Naive B cell (primary cell): ENCODE measurements around the gene EXOC4. TPM values are rescaled to one million over a fixed set of nuclear protein-coding genes. Genes with fewer than 3 reads are reported as not detected.
"Not testable (repeated sequence)": the region's sequence is repeated elsewhere in the genome, so short reads cannot be mapped to it uniquely, and the experiment has no call there.

Source experiments
- ATAC-seq, 2 donors: fragments of 150-1000 bp; cut with Tn5 transposase; 2 replicates each; pipeline ENCODE4 v1.10.0; 2021; ENCODE audit warnings: low read depth in 2 of 2, mild to moderate bottlenecking in 2 of 2, moderate library complexity in 2 of 2
- DNase-seq: peaks from one replicate; pipeline ENCODE4 v3.0.0; 2022
- H3K27ac Mint-ChIP-seq, 6 donors: one replicate each; pipeline ENCODE4 v1.8.0; 2020 to 2022; ENCODE audit warnings: mild to moderate bottlenecking in 6 of 6, mixed read lengths in 6 of 6, moderate library complexity in 5 of 6, inconsistent platforms in 2 of 6
- H3K27me3 Mint-ChIP-seq, 3 donors: one replicate each; pipeline ENCODE4 v1.8.0; 2021 to 2022; ENCODE audit warnings: mixed read lengths in 3 of 3, mild to moderate bottlenecking in 1 of 3
- H3K36me3 Mint-ChIP-seq, 2 donors: one replicate each; pipeline ENCODE4 v1.8.0; 2020 to 2022; ENCODE audit warnings: mixed read lengths in 2 of 2, inconsistent platforms in 1 of 2, mild to moderate bottlenecking in 1 of 2
- H3K4me1 Mint-ChIP-seq, 3 donors: one replicate each; pipeline ENCODE4 v1.8.0; 2020 to 2022; ENCODE audit warnings: mixed read lengths in 3 of 3, inconsistent platforms in 1 of 3, mild to moderate bottlenecking in 1 of 3, moderate library complexity in 1 of 3
- H3K4me3 Mint-ChIP-seq, 8 donors: one replicate each; pipeline ENCODE4 v1.8.0; 2020 to 2022; ENCODE audit warnings: mild to moderate bottlenecking in 8 of 8, mixed read lengths in 8 of 8, moderate library complexity in 8 of 8, inconsistent platforms in 2 of 8
- H3K9me3 Mint-ChIP-seq, 7 donors: one replicate each; pipeline ENCODE4 v1.8.0; 2020 to 2022; ENCODE audit warnings: mixed read lengths in 7 of 7, mild to moderate bottlenecking in 5 of 7, inconsistent platforms in 2 of 7, moderate library complexity in 1 of 7
- polyA plus RNA-seq, 6 donors: library from polyadenylated mRNA; unstranded; fragments of 300-500 nt; fragmentation: Illumina TruSeq; gene quantifications; one replicate each; pipeline ENCODE4 v1.2.3, GENCODE V29; 2021; ENCODE audit warnings: low read depth in 6 of 6

The EXOC4 gene
- polyA plus RNA-seq, 6 donors from 2014 or later, result 39.9 to 59.7 (median 47.2) TPM

DNA sequence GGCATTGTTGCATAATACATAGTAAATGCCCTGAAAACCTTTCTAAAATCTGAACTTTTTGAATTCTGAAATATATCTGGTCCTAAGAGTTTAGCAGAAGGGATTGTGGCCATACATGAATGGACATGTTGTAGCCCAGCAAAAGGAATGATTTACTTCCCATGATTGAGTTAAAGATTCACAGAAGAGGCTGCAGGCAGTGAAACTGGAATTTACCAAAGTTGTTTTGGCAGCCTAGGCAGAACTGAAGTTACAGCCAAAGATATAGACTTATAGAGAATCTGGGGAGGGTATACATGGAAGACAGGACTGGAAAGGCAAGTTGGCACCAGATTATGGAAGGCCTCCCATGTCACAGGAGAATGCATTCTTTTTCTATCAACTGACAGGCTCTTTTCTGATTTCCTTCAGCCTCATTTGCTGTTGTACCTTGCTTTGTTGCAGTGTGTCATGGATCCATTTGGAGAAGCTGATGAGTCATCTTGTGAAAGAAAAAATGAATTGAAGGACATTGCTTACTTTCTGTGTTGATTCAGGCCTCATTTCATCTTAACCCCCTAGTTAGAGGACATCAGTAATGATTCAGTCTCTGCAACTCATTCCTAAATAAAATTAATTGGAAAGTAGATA, 518.1 kb downstream of the EXOC4 start:
- H3K36me3 Mint-ChIP-seq, result peaks cover 9 to 20% of the 10 kb centered on the region in 2 donors
- no peaks in the 10 kb centered on the region for H3K9me3 Mint-ChIP-seq
- no peak for DNase-seq
- H3K4me1 Mint-ChIP-seq, result no peaks in the 10 kb centered on the region
- H3K27me3 Mint-ChIP-seq, result no peaks in the 10 kb centered on the region
- ATAC-seq, result no peak
- no peak overlapping the region for H3K27ac Mint-ChIP-seq
- no peak overlapping the region for H3K4me3 Mint-ChIP-seq

DNA sequence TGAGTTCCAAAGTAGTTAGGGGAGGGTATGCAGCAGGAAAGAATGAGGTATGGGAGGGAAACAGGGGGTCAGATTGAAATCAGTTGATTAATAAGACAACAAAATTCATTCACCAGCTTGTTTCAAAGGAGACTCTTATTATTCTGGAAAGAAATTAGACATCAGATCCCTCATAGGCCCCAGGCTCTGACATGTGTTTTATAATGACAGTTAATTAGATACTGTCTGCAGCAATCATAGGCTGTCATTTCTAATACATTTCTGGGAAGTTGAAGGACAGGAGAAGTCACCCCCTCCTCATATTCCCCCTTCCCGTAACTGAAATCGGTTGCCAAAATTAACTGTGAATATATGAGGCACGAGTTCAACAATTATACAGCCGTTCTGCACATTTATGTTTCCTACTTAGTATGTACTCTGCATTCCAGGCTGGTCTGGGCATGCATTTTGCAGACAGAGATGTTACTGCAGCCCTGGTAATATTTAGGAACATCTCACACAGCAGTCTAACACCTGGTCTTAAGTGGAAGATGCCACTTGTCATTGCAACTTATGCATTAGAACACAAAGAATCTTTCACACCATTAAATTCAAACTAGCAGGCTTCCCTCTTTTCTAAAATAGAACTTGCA, 519.0 kb downstream of the EXOC4 start:
- Mint-ChIP-seq H3K27me3 (no peaks in the 10 kb centered on the region), H3K36me3 (peaks cover 7 to 24% of the 10 kb centered on the region in 2 donors), H3K27ac (no peak overlapping the region), H3K4me3 (no peak overlapping the region), H3K9me3 (no peaks in the 10 kb centered on the region), H3K4me1 (no peaks in the 10 kb centered on the region)
- ATAC-seq (no peak), DNase-seq (no peak)

DNA sequence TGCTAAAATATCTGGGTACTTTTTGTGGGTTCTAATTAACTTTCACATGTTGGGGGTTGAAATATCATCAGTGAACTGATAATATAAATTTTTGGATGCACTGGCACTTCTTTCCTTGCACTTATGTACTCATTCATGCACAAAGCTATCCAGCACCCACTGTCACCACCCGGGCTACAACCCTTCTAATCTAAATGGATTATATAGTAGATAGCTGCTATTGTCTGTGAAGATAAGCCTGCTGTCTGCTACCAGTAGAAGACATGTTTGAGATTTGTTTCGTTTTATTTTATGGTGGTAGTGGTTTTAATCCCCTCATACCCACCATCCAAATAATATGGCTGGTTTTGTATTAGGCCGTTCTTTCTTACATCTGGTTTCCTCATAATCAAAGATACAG, 520.7 kb downstream of the EXOC4 start:
- H3K4me1 Mint-ChIP-seq, result no peaks in the 10 kb centered on the region
- H3K27ac Mint-ChIP-seq, result no peak overlapping the region
- no peak overlapping the region for H3K4me3 Mint-ChIP-seq
- H3K36me3 Mint-ChIP-seq, result peaks cover 8 to 21% of the 10 kb centered on the region in 2 donors
- H3K9me3 Mint-ChIP-seq, result peaks cover 0 to 6% (median 0%) of the 10 kb centered on the region in 7 donors
- ATAC-seq, result no peak
- DNase-seq, result no peak
- H3K27me3 Mint-ChIP-seq, result no peaks in the 10 kb centered on the region

DNA sequence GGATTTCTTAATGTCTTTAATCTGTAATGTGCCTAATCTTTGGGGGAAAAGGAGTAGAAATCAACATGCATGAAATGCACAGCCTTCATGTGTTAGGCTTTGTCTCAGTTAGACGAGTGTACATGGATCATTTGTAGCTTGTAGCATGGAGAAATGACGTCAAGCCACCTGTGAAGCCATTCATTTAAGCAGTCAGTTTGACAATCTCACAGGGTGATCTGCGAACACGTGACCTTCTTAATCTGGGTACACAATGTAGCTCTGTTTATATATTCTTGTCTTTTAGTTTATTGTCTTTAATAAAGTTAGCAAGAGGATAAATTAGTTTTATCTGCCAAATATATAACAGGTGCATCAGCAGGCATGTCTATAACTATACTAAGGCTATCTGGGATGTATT, 522.3 kb downstream of the EXOC4 start:
- H3K36me3 Mint-ChIP-seq, result peaks cover 8 to 30% of the 10 kb centered on the region in 2 donors
- H3K27ac Mint-ChIP-seq, result no peak overlapping the region
- DNase-seq (no peak), ATAC-seq (no peak)
- no peaks in the 10 kb centered on the region for H3K27me3 Mint-ChIP-seq
- H3K9me3 Mint-ChIP-seq, result peaks cover 0 to 16% (median 6%) of the 10 kb centered on the region in 7 donors
- H3K4me1 Mint-ChIP-seq, result no peaks in the 10 kb centered on the region
- H3K4me3 Mint-ChIP-seq, result no peak overlapping the region

DNA sequence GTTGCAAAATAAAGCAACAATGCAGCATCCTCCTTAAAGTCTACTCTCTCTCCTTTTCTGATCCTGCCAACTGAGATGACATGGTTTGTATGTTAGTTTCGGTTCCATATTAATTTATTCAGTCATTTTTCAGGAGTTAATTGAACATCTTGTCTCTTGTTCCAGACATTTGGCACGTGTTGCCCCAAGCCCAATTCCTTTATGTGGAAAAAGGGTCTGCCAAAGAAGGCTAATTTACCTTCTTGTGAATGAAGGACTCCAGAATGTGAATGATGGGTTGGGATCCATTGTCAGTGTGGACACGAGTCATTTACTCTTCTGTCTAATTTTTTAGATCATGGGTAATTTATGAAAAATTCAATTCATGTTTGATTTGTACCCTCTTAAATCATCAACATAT, 523.4 kb downstream of the EXOC4 start:
- Mint-ChIP-seq H3K4me3 (no peak overlapping the region), H3K36me3 (peaks cover 8 to 24% of the 10 kb centered on the region in 2 donors), H3K9me3 (peaks cover 0 to 16% (median 6%) of the 10 kb centered on the region in 7 donors), H3K27me3 (no peaks in the 10 kb centered on the region), H3K4me1 (no peaks in the 10 kb centered on the region), H3K27ac (no peak overlapping the region)
- ATAC-seq (no peak), DNase-seq (no peak)

DNA sequence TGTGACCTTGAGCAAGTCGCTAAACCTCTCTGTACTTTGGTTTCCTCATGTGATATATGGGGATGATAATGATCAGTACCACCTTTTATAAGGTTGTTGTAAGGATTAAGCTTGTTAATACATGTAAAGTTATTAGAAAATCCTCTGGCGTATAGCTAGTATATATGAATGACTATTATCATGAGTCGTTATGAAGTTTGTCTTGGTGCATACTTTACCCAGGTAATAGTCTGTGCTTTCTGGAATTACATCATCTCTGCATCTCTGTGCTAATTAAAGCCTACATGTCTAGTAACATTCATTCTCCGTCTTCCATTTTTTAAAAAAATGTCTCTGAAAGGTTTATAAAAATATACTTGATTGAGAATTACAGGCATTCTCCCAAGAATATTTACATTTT, 524.8 kb downstream of the EXOC4 start:
- H3K9me3 Mint-ChIP-seq, result peaks cover 0 to 16% (median 6%) of the 10 kb centered on the region in 7 donors
- peaks cover 8 to 20% of the 10 kb centered on the region in 2 donors for H3K36me3 Mint-ChIP-seq
- ATAC-seq (no peak), DNase-seq (no peak)
- no peak overlapping the region for H3K27ac Mint-ChIP-seq
- no peaks in the 10 kb centered on the region for H3K27me3 Mint-ChIP-seq
- no peak overlapping the region for H3K4me3 Mint-ChIP-seq
- H3K4me1 Mint-ChIP-seq, result no peaks in the 10 kb centered on the region

DNA sequence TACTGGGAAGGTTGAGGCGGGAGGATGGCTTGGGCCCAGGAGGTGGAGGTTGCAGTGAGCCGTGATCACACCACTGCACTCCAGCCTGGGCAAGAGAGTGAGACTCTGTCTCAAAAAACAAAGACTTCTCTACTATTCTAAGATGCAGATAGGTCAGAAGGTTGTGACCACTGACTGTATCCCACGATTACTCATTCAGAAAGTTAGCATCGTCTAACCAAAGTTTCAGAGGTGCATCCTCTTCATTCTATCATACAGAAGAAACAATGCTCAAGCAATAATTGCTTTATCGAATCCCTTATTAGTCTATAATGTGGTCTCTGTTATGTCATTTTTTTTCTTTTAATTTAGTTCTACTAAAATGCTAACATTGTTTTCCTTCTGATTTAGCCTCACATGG, 525.6 kb downstream of the EXOC4 start:
- H3K27me3 Mint-ChIP-seq, result no peaks in the 10 kb centered on the region
- DNase-seq (no peak), ATAC-seq (no peak)
- H3K4me1 Mint-ChIP-seq, result no peaks in the 10 kb centered on the region
- H3K9me3 Mint-ChIP-seq, result peaks cover 0 to 16% (median 6%) of the 10 kb centered on the region in 7 donors
- H3K27ac Mint-ChIP-seq, result peak overlapping the region in 1 of 6 donors; percentile 6
- peaks cover 8 to 20% of the 10 kb centered on the region in 2 donors for H3K36me3 Mint-ChIP-seq
- no peak overlapping the region for H3K4me3 Mint-ChIP-seq

DNA sequence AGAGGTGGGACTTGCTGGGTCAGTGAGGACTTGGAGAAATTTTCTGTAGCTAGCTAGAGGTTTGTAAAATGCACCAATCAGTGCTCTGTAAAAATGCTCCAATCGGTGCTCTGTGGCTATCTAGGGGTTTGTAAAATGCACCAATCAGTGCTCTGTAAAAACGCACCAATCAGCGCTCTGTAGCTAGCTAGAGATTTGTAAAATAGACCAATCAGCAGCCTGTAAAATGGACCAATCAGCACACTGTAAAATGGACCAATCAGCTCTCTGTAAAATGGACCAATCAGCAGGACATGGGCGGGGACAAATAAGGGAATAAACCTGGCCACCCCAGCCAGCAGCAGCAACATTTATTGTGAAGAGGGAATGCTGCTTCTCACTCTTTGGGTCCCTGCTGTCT, 526.7 kb downstream of the EXOC4 start:
- not testable (repeated sequence) for H3K4me3 Mint-ChIP-seq, DNase-seq, H3K27ac Mint-ChIP-seq, H3K27me3 Mint-ChIP-seq, ATAC-seq, H3K4me1 Mint-ChIP-seq
- H3K9me3 Mint-ChIP-seq, result peaks cover 0 to 16% (median 6%) of the 10 kb centered on the region in 7 donors
- H3K36me3 Mint-ChIP-seq, result peaks cover 8 to 26% of the 10 kb centered on the region in 2 donors

DNA sequence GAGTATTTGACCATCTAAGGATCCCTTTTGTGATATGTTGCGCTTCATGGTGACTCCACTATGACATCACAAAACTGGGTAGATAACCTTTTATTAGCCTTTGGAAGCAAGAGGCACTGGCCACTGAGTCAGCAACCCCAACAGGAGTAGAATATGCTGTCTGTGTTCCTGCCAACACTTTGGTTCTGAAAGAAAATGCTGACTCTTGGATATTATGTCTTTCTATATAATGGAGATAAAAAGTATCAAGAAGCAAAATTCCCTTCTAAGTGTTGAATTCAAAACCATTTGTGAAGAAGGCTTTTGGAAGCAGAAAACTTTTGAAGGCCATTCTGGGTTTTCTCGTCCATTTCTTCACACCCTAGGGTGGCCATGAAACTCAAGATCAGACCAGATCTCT, 528.0 kb downstream of the EXOC4 start:
- no peak for ATAC-seq
- Mint-ChIP-seq H3K9me3 (peaks cover 0 to 16% (median 6%) of the 10 kb centered on the region in 7 donors), H3K27me3 (no peaks in the 10 kb centered on the region), H3K4me1 (no peaks in the 10 kb centered on the region), H3K4me3 (no peak overlapping the region), H3K27ac (no peak overlapping the region), H3K36me3 (peaks cover 8 to 27% of the 10 kb centered on the region in 2 donors)
- no peak for DNase-seq

DNA sequence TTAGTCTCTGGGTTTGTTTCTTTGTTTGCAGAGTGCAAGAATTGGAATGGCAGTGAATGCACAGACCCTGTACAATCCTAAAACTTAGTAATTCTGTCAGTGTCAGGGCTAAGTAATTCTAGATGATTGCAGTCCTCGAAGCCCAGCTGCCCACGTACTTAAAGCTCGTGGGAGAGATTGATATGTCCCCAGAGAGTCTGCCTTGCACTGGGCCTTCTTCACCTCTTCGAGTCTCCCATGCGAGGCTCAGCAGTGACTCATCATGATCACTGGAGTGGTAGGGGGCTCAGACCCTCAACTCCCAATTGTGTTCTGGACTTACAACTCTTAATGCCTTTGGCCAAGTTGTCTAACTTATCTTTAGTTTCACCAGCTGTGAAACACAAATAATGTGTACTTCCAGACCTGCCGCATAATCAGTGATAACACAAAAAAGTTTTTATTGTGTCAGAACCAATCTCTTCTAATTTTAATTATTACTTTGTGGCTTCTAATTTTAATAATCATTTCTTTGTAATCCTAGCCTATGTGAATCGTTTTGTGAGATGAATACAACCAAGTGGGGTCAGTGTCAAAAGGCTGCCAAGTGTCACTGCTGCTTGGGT, 528.7 kb downstream of the EXOC4 start:
- no peaks in the 10 kb centered on the region for H3K27me3 Mint-ChIP-seq
- H3K4me1 Mint-ChIP-seq, result no peaks in the 10 kb centered on the region
- ATAC-seq, result no peak
- H3K36me3 Mint-ChIP-seq, result peaks cover 8 to 24% of the 10 kb centered on the region in 2 donors
- H3K4me3 Mint-ChIP-seq, result no peak overlapping the region
- DNase-seq, result no peak
- H3K9me3 Mint-ChIP-seq, result peaks cover 0 to 16% (median 6%) of the 10 kb centered on the region in 7 donors
- H3K27ac Mint-ChIP-seq, result no peak overlapping the region

DNA sequence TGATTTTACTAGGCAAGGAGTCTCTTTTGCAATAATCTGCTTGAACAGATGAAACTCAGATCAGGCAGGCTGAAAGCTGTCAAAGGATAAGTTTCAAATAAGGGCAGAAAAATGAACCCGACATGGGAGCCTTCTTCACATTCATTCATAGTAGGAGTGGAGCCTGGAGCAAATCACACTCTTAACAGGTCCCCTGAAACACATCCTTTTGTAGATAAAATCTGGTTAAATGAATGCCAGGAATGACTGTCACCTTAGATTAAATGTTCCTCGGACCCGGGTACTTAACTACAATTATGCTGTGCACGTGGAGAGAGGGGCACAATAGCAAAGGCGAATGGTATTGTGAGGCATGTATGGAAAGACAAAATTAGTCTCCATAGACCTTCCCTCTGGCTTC, 529.6 kb downstream of the EXOC4 start:
- no peaks in the 10 kb centered on the region for H3K4me1 Mint-ChIP-seq
- DNase-seq (no peak), ATAC-seq (no peak)
- H3K27me3 Mint-ChIP-seq, result no peaks in the 10 kb centered on the region
- no peak overlapping the region for H3K4me3 Mint-ChIP-seq
- peaks cover 0 to 21% of the 10 kb centered on the region in 2 donors for H3K36me3 Mint-ChIP-seq
- H3K9me3 Mint-ChIP-seq, result peaks cover 0 to 16% (median 6%) of the 10 kb centered on the region in 7 donors
- H3K27ac Mint-ChIP-seq, result peak overlapping the region in 1 of 6 donors; percentile 47

DNA sequence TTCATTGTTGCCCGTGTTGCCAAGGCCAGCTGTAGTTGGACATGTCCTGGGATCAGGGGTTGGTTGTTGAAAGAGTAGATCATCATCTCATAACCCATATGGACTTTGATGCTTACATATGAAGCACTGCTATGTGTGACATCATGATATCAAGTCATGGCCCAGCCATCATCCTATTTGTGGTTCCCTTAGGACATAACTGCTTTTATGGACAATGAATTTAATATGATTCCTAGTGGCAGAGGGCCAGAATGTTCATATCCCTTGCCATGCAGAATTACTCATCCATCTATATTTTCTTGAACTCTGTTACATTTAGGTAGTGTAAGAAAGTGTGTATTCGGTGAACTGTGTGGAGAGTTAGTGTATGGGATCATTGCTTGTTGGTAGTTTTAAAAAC, 530.4 kb downstream of the EXOC4 start:
- no peak overlapping the region for H3K4me3 Mint-ChIP-seq
- no peak for ATAC-seq
- H3K27me3 Mint-ChIP-seq, result no peaks in the 10 kb centered on the region
- H3K9me3 Mint-ChIP-seq, result peaks cover 0 to 11% (median 6%) of the 10 kb centered on the region in 7 donors
- H3K27ac Mint-ChIP-seq, result peak overlapping the region in 1 of 6 donors; percentile 29
- no peak for DNase-seq
- peaks cover 5 to 19% of the 10 kb centered on the region in 2 donors for H3K36me3 Mint-ChIP-seq
- no peaks in the 10 kb centered on the region for H3K4me1 Mint-ChIP-seq

DNA sequence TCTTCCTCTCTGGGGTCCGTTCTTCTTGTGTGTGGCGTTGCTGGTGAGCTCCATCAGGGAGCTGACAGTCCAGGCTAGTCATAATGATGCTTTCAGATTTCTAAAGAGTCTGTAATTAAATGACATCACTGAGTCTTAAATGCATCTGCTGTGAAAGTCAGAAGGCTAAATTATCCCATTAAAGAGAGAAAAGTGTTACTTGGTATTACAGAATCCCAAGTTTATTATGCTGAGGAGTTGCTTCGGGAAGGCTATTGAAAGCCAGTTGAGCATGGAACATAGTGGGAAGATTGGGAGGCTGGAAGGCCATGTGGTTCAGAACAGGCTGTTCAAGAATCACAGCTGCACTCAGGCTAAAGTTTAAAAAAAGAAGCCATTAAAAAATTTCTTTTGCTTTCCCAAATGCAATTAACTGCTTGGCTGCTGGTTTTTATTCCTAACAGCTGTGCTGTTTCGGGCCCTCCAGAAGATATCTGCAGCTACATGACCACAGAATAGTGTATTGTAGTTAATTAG, 531.7 kb downstream of the EXOC4 start:
- Mint-ChIP-seq H3K4me3 (no peak overlapping the region), H3K27ac (no peak overlapping the region), H3K27me3 (no peaks in the 10 kb centered on the region), H3K36me3 (peaks cover 9 to 18% of the 10 kb centered on the region in 2 donors), H3K9me3 (peaks cover 0 to 3% (median 1%) of the 10 kb centered on the region in 7 donors), H3K4me1 (peaks cover 0 to 4% (median 0%) of the 10 kb centered on the region in 3 donors)
- DNase-seq (no peak), ATAC-seq (no peak)
